ENCODE data around the gene NUTF2.

Gene NUTF2

GRCh38 chr16:67865318-67865717 is 18.6 kb downstream of the NUTF2 start:
- no peak for DNase-seq

- no peak for DNase-seq
Observed at GRCh38 chr16:67868290-67868689, 21.6 kb downstream of the NUTF2 start.

- no peak for DNase-seq
Observed at GRCh38 chr16:67869653-67870052, 22.9 kb downstream of the NUTF2 start.

- no peak for DNase-seq
Observed at GRCh38 chr16:67871256-67871655, 24.5 kb downstream of the NUTF2 start.

- DNase-seq, result no peak
Observed at GRCh38 chr16:67872131-67872630, 25.4 kb downstream of the NUTF2 start.

- DNase-seq, result peak; percentile 37
Observed at GRCh38 chr16:67872631-67873434, 26.1 kb downstream of the NUTF2 start, which contains the start of gene EDC4. EDC4 (plus strand) TSS chr16:67873052; CDS start chr16:67873262, 210 bp downstream.

- DNase-seq, result no peak
Observed at GRCh38 chr16:67873435-67874370, 27.0 kb downstream of the NUTF2 start.

GRCh38 chr16:67874372-67874771 is 27.6 kb downstream of the NUTF2 start:
- no peak for DNase-seq

GRCh38 chr16:67877064-67877463 is 30.3 kb downstream of the NUTF2 start:
- no peak for DNase-seq

- DNase-seq, result no peak
Observed at GRCh38 chr16:67878232-67878631, 31.5 kb downstream of the NUTF2 start.

GRCh38 chr16:67878846-67879245 is 32.1 kb downstream of the NUTF2 start:
- no peak for DNase-seq

- no peak for DNase-seq
Observed at GRCh38 chr16:67879462-67879861, 32.7 kb downstream of the NUTF2 start.

GRCh38 chr16:67879936-67880335 is 33.2 kb downstream of the NUTF2 start:
- no peak for DNase-seq

GRCh38 chr16:67880584-67880983 is 33.9 kb downstream of the NUTF2 start:
- no peak for DNase-seq

GRCh38 chr16:67881621-67882161 is 35.0 kb downstream of the NUTF2 start:
- no peak for DNase-seq

- DNase-seq, result no peak
Observed at GRCh38 chr16:67882374-67883145, 35.8 kb downstream of the NUTF2 start.

GRCh38 chr16:67883146-67883871 is 36.6 kb downstream of the NUTF2 start:
- DNase-seq, result no peak

- no peak for DNase-seq
Observed at GRCh38 chr16:67883872-67884261, 37.1 kb downstream of the NUTF2 start.

- DNase-seq, result no peak
Observed at GRCh38 chr16:67884684-67885083, 38.0 kb downstream of the NUTF2 start, which contains the start of gene NRN1L. NRN1L (plus strand) TSS chr16:67884885; CDS start chr16:67884904, 19 bp downstream.

GRCh38 chr16:67885545-67885944 is 38.8 kb downstream of the NUTF2 start:
- no peak for DNase-seq

GRCh38 chr16:67885976-67886375 is 39.2 kb downstream of the NUTF2 start:
- DNase-seq, result no peak

- no peak for DNase-seq
Observed at GRCh38 chr16:67886387-67886786, 39.7 kb downstream of the NUTF2 start.
